HG03097 (cell line): ENCODE results near the gene ACOXL.

Source experiments
- ATAC-seq: cut with Tn5 transposase; IDR thresholded peaks from one replicate; pipeline ENCODE4 v1.9.1; 2021; ENCODE audit not compliant: unreplicated experiment, low FRiP score

ACOXL gene

DNA sequence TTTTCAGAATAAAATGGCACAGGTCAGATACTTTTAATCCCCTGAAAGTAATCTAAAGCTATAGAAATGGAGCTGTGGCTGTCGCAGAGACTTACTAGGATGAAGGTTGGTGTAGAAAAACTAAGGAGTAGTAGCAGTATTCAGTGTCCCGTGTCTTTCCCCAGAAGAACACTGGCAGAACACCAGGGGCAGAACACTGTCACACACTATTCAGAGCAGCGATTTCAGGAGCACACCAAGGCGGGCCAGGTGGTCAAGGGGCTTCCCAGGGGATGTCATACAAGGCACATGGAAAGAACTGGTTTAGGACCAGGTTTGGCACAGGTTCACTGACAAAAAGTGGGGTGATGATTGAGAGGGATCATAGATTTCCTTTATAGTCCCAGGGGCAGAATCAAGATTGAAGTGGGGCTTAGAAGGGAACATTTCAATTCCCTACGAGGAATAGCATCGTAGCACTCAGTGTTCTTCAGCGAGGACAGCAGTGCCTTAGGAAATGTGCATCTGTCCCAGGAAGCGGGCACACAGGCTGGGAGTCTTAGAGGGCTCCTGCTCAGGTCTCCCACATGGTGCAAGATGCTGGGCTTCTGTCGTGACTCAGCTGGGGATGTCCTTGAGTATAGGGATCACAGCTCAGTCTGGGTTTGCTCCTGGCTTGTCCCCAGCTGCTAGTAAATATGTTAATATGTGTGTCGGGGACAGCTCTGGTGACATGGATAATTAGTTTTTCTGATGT, 410.9 kb downstream of the ACOXL start:
- no peak for ATAC-seq

DNA sequence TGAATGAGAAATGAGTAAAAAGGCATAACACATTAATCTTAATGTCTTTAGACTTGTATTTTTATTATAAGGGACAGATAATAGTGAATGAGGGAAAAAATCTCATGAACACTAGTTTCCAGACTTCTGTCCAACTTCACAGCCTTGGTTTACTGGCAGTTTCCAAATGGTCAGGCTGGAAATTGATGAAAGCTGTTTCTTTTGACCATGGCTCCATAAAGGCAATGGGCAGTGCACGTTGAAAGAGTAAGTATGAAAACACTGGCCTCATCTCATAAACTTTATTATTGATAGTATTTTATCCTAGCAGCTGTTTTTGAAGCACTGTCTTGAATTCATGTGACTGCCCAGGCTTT, 411.4 kb downstream of the ACOXL start:
- ATAC-seq, result no peak

DNA sequence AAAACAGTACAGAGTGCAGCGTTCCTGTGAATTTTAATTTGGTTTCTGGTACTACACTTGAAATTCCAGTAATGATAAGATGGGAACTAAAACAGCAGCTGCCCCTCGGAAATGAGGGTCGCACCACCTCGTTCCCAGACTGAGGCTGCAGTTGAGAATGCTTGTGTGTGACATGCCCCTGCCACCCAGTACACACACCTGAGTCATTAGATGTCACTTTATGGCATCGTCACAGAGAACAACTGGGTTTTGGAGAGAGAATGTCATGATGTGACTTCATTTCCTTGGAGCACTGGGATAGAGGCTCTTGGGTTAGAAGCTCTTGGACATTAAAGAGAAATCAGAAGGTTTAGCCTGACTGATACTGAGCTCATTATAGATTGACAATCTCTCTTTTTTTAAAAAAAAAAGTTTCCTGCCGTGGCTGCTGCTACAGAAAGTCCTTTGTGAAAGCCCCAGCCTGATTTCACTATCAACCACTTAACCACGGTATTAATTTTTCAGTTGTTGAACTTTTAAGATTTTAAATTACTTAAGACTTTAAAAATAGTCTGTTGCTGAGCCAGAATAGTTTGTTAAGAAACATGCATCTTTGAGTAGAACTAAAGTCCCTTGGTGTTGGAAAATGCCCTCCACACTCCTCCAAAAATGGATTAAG, 412.9 kb downstream of the ACOXL start:
- no peak for ATAC-seq

DNA sequence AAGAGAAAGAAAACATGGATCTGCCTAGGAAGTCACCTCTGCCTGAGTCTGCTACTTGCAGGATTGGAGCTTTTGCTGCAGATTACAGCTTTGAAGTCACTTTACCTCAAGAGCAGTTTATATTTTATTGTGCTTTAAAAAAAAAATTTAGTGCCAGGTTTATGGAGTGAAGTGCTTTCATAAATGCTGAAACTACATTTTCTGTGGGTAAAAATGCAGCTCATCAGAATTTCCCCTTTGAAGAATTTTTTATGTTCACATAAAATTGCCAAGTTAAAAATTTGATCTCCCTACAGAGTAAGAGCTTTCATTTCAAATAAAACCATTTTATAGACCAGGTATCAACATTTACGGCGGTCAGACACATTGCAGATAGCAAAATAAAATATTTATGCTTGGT, 413.6 kb downstream of the ACOXL start:
- ATAC-seq, result no peak

DNA sequence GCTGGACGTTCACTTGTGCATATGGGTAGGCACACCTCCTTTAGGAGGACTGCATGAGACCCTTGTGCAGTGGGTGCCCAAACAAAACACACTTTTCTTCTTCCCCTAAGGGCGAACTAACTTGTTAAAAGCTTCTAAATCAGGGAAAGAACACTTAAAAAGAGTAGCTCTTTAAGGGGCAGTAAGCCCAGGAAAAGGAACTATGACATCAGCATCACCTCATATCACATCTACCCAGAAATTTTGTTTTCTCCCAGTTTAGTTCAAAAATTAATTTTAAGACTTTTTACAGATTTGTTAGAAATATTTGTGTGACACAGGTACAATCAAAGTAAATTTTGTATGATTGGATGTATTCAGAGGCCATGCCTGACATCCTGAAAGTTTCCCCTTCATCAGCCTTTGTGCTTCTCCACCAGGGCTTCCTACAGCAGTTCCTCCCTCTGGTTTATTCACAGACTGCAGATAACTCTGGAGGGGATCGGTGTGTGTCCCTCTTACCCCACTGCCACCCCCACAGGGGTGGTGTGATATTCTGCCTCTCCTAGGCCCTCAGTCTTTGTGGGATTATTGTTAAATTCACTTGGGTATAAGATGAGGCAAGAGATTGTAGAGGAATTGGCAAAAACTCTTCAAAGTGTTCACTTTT, 416.0 kb downstream of the ACOXL start:
- no peak for ATAC-seq

DNA sequence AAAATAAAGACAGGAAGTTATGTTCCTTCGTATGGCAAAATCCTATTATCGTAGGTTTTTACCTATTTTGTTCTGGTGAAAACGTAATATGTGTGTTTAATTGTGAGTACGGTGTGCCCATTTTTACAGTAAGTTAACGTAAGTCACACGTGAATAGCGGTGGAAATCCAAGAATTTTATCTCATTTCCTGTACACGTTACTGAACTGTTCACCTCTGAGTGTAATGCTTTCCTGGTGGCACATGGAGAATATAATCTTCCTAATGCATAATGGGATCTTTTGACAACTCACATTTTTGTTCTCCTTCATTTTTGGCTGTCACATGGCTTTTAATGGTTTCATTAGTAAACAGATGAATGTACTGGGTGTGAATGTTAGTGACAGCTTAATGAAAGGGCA, 416.6 kb downstream of the ACOXL start:
- no peak for ATAC-seq

DNA sequence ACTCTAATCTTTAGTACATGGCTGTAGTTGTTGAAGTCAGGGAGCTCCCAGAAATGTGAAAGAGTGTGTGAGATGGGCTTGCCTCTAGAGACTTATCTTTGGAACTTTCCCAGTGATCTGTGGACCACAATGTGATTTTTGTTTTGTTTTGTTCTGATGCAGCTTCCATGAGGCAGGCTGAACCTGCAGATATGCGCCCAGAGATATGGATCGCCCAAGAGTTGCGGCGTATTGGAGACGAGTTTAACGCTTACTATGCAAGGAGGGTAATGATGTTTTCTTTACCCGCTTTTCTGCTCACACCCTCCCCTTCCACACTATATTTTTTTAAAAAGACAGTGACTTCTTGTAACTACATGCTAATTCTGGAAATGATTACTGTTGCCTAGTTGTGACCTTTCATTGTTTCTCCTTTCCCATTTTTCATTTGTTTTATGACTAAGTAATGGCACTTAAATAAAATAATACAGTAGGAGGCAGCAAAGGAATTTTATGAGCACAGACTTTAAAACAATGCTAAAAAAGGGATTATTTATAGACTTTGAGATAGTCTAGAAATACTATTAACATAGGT, 417.6 kb downstream of the ACOXL start:
- no peak for ATAC-seq

DNA sequence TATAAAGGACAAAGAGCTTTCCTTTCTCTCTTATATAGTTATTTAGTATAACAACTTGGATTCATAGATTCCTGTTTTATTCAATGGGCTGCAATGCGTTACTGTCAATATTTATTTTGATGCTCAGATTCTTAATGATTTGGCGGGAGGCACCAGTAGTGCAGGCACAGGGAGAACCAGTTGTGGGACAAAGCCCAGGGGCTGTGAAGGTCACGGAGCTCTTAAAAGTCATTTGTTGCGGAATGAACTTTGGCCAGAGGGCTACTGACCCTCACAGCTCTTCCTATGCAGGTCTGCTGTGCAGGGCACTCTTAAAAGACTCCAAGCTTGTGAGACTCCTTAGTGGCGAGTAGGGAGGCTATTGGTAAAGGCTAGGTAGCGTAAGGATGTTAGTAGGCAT, 422.4 kb downstream of the ACOXL start:
- ATAC-seq, result no peak

DNA sequence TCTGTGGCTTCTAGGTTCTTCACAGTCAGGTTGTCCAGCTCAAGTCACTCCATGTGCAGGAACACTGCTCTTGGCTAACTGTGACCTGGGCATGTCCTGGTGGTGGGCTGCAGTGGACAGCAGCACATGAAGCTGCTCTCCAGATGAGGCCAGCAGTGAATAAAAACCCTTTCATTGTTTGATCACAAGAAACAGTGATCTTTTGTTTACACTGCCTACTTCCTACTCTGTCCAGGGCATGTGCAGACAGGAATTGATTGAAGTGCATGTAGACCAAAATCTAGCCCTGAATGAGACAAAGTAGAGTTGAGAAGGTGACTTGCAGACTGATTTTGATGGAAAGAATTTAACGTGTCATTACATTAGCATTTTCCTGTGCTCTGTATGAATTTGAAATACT, 423.2 kb downstream of the ACOXL start:
- no peak for ATAC-seq

DNA sequence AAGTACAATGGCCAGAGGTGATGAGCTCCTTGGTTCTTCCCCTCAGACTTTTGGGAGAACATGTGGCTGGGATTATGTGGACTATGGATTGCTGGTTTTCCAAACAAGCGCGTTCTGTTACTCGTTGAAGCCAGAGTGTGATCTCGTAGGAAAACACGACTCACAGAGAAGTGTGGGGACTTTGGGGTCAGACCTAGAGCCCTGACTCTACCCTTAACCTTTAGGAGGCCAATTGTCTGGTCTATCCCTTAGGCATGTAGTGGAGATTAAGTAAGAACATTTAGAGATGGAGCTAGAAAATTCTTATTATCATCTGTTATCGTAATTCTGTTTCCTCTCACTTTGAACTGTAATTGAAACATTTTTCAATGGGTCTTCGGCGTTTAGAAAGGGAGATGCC, 424.2 kb downstream of the ACOXL start:
- ATAC-seq, result no peak

DNA sequence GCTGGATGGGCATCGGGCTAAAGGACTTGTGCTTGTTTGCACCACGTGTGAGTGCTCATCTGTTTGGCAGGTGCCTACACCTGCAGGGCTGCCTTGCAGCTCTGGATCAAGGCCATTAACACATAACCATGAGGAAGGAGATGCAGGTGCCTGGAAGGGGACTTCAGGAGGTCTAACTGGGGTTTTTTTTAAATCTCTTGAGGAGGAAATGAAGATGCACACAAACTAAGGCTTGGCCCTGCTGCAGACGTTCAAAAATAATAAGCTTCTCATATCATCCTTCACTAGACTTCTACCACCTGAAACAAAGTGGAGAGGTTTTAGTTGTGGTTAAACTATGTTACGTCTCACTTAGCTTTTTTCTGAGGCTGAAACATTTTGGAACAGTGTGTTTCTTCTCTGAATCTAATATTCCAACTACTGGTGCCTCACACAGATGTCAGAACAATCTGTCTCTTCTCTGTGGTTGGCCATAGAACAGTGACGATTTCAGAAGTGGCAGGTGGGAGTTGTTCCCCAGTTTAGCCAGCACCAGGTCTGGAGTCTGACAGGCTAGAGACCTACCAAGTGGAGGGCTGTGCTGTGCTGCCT, 424.8 kb downstream of the ACOXL start:
- peak; percentile 34 for ATAC-seq

DNA sequence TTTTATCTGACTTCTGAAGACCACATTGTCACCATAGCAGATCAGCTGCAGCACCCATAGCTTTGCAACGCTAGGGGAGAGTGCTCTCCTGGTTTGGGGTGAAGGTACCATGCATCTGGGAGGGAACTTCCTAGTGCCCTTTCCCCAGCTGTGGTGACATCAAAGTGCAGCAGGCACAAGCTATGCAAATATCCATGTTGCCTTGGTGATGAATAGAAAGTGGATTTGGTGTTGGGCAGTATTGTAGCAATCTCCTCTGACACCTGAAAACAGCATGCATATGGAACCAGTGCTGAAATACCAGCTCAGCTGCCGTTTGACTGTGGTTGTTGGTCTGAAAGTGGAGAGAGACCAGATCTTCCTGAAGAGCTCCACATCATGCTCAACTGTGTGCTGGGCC, 425.4 kb downstream of the ACOXL start:
- peak; percentile 50 for ATAC-seq

DNA sequence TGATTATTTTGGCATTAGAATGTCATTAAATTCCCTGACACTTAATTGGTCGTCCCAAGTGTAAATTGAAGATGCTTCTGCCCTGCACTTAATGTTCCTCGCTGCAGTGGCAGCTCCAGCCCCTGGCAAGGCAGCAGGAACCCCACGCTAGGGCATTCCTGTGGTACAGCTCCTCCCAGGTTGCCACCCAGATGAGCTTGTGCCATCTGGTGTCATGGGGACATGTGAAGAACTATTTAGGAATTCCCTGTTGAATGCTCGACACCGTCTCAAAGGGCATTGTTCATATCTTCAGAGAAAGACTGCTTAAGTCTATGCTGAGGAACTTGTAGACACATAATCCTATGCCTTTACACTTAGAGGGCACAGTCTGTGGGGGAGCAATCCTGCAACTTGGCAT, 427.3 kb downstream of the ACOXL start:
- ATAC-seq, result no peak

DNA sequence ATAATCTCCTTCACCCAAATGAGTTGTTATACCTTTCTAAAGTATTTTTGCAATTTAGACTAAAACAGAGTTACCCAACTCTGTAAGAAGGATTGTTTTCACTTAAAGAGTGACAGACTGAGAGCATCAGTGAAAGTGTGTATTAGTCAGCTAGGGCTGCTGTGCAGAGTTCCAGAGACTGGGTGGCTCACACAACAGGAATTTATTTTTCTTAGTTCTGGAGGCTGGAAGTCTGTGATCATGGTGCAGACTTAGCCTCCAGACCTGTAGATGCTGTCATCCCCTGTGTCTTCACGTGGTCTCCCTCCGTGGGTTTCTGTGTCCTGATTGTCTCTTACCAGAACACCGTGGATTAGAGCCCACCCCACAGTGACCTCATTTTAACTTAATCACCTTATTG, 428.4 kb downstream of the ACOXL start:
- no peak for ATAC-seq

DNA sequence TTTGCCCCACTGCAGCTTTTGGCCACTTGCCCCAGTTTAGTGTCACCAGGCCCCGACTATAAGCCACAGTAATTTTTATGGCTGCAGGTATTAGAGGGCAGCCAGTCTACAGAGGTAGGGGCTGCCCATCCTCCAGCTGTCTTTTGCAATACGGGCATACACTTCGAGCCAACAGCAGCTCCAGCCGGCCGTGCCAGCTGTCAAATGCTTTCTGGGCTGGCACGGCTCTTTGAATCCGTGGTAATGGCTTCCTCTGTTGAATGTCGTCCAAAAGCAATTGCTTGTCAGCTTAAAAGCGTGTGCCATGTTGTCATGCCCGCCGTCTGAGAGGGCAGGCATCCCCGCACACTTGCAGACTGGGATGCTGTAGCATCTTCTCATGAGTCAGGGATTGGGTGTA, 429.6 kb downstream of the ACOXL start:
- ATAC-seq, result no peak

DNA sequence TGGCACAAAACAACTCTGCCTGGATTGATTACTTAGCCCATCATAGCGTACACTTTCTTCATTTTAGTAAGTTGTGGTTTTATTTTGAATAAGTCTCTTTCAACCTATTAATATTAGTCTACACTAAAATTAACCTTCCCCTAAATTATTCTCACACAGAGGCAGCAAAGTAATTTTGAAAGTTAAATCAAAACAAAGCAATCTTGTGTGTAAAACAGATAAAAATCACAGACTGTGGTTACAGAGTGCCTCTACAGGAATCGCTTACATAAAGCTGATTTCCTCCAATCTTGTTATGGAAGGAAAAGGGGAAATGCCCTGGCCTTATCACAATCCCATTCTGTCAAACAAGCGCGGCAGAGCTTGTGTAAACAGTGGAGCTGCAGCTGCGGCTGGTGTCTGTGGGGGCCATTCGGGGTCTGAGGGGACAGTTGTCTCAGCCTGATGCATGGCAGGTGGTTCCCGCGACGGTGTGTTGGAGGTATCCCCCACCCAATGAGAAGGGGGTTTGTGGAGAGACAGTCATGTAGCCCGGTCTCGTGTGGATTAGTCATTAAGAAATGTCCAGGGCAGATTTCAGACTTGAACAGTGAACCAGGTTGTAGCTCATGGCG, 430.5 kb downstream of the ACOXL start:
- no peak for ATAC-seq

DNA sequence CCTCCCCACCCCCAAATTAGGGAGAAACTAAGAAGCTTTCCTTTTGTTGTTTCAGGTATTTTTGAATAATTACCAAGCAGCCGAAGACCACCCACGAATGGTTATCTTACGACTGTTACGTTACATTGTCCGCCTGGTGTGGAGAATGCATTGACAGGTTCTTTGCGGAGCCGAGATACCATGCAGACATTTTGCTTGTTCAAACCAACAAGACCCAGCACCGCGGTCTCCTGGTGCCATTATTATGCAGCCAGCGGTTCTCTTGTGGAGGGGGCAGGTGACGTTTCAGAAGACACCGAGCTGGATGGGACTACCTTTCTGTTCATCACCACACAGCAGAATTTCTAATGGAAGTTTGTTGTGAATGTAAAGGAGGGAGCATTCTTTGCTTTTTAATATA, 431.7 kb downstream of the ACOXL start:
- ATAC-seq, result no peak

DNA sequence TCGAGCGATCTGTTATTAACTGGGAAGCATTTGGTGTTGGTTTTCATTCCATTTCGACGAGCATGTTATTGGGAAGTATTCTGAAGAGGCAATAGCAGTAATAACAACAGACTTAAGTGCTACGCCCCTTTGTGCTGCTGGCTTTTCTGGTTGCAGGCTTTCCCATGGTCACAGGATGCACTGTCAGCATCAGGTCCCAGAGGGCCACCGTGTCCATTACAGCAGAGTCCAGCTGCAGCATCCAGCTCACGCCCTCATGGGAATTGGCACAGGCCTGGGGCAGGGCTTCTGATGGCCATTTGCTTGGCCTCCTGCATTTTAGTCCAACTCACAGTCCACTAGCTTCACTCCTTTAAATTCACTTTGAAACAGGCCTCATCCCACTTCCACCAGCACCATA, 432.7 kb downstream of the ACOXL start:
- ATAC-seq, result no peak

DNA sequence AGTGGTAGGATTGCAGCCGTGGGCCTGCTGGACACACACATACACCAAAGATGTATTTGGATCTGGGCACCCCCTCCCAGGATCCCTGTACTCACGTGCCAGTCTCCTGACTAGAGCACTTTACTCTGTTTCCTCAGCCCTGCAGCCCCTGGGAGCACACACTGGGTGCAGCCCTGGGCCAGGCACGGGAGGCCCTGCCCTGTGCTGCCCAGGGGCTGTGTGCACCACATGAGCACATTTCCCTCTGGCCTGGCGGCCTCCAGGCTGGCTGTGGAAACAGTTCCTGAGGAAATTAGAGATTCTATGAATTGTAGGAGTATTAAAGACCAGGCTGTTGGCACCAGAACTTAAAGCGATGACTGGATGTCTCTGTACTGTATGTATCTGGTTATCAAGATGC, 433.7 kb downstream of the ACOXL start:
- no peak for ATAC-seq

DNA sequence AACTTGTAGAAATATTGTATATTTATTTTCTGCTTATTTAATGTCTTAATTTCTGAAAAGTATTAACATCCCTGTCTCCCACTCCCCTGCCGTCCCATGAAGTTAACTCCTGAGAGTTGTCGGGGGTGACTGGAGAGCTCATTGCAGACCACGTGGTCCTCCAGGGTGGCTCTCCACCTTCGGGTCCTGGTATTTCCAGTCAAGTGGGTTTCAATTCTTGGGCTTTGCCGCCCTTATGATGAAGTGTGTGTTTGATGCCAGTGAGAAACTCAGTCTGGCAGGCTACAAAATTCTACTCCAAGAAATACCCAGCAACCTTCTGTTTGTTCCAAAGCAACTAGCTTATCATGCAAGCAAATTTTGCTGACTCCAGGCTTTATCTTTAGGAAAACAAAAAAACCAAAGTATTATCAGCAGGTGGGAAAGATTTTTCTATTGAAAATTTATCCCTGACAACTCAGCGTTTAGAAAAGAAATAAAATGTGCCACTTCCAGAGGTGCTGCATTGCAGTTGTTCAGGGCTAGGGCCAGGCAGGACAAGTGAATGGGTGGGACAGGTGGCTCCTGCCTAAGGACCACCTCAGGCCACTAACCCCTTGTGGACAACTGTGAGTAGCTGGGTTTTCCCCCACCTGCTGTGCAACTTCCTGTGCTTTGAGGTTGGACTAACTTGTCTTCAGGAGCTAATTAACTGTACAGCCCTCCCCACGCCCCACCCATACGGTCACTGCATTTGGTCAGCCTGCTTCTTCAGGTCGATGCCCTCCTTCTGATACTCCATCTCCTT, 434.9 kb downstream of the ACOXL start:
- no peak for ATAC-seq
